Left ventricle myocardium superior (tissue), 1 donor: ENCODE data around the gene MTHFD1L. TPM values are rescaled to one million over a fixed set of nuclear protein-coding genes. Genes with fewer than 3 reads are reported as not detected.

Experiments used
- ATAC-seq: fragments of 200-7000 bp; cut with Tn5 transposase; one replicate; pipeline ENCODE4 v1.9.1; 2020; ENCODE audit warnings: mild to moderate bottlenecking, moderate library complexity
- DNase-seq: peaks from one replicate; pipeline ENCODE4 v3.0.0-alpha.2; 2020
- intact Hi-C: fragments of 100-400 bp; cut with micrococcal nuclease; formaldehyde crosslinking; loops from one replicate; pipeline ENCODE4 v1.11.0; 2022
- total RNA-seq: library from RNA; stranded (reverse); fragmentation: NEBNext Ultra II Directional; extraction: Animal tissue kit (Norgen Biotek cat#: 25700); gene quantifications from one replicate; pipeline ENCODE4 v1.2.1, GENCODE V29; 2021
- donor health status: DM: no; HTN: yes; CAD: no; lungs with severe emphysema.

The MTHFD1L gene
- total RNA-seq, 1 donor from 2014 or later = 2.4 TPM

DNA sequence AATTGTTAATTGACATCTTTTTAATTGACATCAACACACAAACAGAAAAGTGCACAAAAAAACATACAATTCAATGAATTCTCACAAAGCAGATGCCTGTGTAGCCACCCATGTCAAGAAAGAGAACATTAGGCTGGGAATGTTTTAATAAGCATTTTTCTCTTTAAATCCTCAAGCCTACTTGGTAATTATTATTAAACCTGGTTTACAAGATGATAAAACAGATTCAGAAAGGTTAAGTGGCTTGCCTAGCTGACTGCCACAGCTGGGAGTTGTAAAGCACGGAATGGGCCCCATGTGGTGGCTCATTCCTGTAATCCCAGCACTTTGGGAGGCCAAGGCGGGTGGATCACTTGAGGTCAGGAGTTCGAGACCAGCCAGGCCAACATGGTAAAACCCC lies 284.3 kb downstream of the MTHFD1L start:
- no peak for ATAC-seq
- intact Hi-C loops = no loop called here
- no peak for DNase-seq
